HG03175 (cell line): ENCODE results near the gene XYLB.
A peak's percentile ranks its signal among the peaks of the same experiment; 100 is the strongest.
"Not testable (repeated sequence)": the region's sequence is repeated elsewhere in the genome, so short reads cannot be mapped to it uniquely, and the experiment has no call there.

ENCODE experiments used
- ATAC-seq: cut with Tn5 transposase; IDR thresholded peaks from one replicate; pipeline ENCODE4 v1.9.1; 2021; ENCODE audit warnings: mild to moderate bottlenecking, moderate library complexity; ENCODE audit not compliant: unreplicated experiment

Gene XYLB

DNA sequence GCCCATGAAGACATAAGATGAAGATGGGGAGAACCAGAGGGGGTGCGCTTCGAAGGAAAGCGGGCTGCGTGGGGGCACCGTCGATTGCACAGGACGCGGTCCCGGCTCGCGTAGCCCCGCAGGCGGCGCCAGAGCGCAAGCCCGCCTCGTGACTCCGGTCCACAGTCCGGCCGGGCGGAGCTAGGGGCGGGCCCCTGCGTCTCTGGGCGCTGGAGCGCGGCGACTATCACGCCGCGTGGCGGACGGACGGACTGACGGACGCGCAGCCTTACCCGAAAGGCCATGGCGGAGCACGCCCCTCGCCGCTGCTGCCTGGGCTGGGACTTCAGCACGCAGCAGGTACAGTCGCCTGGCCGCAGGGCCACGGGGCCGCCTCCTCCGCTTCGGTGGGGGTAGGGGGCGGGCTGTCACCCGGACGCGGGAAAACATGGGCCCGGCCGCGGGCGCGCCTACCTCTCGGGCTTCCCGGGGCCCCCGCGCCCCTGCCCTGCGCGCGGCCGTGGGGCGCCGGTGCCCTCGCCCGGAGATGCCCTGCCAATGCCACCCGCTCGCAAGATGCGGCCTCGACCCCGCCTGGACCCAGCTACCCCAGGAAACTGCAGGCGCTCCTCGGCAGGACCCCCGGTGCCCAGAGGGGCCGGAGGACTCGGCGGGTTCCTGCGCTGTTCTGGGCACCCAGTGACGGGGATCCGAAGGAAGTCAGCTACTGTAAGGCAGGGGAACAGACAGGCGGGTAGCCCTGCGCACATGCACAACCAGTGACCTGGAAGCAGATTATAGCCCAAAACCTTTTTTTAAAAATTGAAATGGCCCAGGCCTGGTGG, at the start of gene XYLB:
Gene XYLB (plus strand): TSS at position 199 of the 824 bp plus-strand sequence. CDS start 84 bp downstream, at position 283.
- ATAC-seq, result peak; percentile 98

DNA sequence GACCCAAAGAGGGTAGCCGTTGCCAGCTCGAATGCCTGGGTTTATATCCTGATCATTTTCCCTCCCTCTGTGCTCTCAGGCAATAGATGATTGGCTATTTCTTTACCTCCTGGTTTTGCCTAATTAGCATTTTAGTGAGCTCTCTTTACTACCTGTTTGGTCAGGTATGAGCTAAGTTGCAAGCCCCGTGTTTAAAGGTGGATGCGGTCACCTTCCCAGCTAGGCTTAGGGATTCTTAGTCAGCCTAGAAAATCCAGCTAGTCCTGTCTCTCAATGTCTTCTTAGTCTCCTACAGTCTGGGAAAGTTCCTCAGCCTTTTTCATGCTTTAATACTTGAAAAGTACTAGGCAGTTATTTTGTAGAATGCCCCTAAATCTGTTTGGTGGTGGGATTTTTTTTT, 49.5 kb upstream of the XYLB start:
- ATAC-seq, result not testable (repeated sequence)

DNA sequence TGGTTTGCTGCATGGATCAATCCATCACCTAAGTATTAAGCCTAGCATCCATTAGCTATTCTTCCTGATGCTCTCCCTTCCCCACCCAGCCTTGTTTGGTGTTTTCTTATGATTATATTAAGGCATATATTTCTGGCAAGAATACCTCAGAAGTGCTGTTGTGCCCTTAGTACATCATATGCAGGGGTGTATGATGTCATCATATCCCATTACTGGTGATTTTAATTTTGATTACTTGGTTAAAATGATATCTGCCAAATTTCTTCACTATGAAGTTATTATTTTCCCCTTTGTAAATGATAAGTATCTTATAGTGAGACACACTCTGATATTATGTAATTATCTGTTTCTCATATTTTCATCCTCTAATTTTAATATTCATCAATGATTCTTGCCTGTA, 49.0 kb upstream of the XYLB start:
- no peak for ATAC-seq

DNA sequence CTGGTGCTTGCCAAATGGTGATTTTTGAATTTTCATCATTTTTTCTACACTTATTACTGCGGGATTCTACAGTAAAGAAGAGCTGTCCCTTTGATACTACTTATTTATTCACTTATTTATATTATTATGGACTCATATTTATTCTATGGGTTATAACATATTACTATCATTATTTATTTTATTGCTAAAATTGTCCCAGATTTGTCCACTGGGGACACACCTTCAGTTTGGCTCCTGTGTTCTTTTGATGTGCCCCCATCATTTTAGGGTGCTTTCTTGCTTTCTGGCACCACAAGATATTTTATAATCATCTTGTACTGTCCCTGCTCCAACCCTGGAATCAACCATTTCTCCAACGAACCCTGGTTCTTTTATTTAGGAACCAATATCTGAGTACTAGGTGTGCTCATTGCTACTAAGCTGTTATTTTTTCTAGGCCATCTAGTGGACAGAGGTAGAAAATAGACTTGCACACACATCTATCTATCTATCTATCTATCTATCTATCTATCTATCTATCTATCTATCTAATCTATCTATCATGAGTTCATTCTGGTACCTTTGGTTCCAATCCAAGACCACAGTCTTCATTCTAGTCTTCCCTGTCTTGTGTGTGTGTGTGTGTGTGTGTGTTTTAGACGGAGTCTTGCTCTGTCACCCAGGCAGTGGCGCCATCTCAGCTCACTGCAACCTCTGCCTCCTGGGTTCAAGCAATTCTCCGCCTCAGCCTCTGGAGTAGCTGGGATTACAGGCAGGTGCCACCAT, 48.5 kb upstream of the XYLB start:
- ATAC-seq, result peak; percentile 70

DNA sequence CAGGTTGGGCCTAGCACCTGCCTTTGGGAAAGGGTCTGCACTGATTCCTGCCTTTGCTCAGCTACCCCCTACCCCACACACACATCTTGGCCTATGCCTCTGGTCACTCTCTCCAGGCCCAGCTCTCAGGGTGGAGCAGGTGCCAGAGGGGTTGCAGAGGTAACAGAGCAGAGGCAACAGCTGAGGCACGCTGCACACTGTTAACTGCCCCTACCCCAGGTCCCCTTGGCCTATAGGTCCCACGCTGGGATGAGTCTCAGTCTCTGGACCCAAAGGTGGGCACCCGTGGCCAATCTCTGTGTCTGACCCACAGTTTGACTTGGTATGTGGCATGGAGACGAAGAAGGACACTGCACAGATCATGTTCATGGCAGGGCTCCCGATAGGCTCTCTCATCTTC, 39.6 kb upstream of the XYLB start:
- no peak for ATAC-seq

DNA sequence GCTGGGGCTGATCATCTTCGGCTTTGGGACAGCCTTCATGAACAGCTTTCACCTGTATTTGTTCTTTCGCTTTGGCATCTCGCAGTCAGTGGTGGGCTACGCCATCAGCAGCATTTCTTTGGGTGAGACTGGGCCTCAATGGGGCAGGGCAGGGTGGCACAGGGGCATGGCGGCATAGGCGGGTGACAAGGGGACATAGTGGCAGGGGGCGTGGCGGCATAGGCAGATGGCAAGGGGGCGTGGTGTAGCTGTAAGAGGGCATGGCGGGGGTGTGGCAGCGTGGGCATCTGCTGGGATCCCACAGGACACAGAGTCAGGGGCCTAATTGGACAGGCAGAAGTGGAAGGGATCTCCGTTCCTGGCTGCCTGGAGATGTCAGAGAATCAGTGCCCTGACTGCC, 39.0 kb upstream of the XYLB start:
- no peak for ATAC-seq

DNA sequence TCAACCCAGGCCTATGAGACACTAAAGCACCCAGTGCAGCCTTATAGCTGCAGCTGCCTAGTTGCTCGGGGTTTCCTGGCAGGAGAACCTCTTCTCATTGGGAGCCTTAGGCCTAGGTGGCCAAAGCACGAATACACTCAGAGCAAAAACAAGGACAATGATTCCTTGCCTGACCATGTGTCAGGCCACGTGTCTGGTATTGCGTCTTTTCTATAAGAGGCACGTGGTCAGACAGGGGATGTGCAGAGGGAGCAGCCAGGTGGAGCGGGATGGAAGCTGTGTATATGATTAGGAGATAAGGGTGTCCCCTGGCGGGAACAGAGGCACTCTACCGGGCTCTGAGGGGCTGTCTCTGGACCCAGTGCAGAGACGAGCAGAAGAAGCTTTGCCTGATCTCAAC, 38.1 kb upstream of the XYLB start:
- ATAC-seq, result no peak

DNA sequence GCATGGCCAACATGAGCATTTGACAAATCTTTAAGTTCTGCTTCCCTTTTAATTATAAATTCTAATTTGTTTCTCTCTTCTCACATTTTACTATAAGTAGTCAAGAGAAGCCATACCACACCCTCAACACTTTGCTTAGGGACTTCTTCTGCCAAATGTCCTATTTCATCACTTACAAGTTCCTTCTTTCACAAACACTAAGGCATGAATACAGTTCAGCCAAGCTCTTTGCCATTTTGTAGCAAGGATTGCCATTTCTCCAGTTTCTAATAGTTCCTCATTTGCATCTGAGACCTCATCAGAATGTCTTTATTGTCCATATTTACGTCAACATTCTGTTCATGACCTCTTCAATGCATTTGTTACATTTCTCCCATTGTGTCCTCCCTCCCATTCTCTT, 35.1 kb upstream of the XYLB start:
- no peak for ATAC-seq

DNA sequence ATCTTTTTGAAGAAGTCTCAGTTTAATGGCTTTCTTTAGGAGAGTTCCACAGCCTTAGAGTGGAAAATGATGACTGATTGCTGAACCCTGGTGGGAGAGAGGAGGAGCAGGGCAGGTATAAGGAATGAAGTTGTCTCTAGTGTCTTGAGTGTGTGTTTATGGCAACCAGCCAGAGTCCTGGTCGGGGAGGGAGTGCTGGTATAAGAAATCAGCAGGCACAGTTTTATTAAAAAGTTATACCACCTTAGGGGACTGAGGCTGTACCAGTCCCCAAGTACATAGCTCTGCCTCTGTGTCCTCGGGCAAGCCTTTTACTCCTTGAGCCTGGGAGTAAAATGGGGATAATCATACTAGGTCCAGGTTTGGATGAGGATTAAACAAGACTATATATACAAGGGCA, 34.6 kb upstream of the XYLB start:
- ATAC-seq, result no peak

DNA sequence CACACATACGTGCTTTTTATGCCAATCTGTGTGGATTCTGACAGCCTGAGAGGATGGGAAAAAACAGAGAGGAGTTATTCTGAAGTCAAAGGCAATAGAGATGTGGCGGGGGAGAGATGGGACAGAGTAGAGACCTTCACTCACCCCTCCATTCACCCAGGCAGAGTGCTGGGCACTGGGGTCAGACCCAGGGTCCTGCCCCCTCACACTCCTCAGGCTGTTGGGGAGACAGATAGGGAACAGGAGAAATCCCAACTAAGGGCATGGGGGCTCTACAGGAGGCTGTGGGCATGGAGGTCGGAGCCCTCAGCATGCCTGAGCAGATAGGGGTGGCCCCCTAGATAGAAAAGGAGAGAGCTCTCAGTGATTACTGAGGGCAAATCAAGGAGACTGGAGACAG, 34.2 kb upstream of the XYLB start:
- no peak for ATAC-seq

DNA sequence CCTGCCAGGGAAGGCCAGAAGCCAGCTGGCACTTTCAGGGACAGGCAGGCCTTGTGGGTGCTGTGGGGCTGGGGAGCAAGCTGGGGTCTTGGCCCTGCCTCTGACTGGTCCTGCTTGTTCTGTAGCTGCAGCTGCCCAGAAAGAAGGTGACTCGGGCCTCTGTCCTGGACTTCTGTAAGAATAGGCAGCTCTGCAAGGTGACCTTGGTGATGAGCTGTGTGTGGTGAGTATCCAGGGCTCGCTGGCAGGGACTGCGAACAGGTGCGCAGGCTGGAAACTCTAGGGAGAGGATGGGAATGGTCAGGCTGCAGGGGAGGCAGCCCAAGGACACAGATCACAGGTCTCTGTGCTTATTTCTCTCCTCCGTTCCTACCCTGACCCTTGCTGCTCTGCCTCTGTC, 33.3 kb upstream of the XYLB start:
- ATAC-seq, result no peak

DNA sequence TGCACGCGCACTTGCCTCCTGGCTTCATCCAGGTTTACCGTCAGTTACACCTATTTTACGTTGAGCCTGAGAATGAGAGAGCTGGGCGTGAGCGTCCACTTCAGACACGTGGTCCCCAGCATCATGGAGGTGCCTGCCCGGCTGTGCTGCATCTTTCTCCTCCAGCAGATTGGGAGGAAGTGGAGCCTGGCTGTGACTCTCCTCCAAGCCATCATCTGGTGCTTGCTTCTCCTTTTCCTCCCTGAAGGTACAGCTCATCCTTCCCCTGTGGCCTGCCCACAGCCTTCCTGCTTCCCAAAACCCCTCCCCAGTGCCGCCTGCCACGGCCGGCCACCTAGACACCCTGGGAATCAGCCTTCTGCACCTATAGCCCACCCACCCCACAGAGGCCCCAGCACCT, 32.9 kb upstream of the XYLB start:
- ATAC-seq, result no peak

DNA sequence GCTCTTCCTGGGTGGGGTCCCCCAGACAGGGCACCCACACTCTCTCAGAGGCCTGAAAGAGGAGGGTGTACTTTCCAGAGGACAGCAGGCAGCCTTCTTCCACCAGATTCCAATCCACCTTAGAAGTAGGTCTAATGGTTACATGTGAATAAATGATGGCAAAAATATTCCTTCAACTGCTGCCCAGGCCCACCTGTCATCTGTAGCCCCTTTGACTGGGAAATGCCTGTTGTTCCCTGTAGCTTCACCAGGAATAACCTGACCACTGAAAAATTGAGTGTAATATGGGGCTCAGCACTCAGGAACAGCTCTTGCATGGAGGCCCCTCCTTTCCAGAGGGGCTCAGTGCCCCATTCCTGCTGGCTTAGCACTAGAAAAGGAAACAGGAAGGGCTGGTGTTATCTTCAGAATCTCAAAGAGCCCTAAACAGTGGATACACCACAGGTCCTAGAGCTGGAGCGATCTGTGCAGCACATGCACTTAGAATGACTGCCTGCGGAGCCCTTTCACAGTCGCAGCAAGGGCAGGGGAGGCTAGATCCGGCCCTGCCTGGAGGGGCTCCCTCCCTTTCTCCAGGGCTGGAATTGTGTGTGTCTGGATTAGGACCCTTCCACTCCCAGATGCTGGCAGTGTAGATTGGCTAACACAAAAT, 32.3 kb upstream of the XYLB start:
- ATAC-seq, result no peak

DNA sequence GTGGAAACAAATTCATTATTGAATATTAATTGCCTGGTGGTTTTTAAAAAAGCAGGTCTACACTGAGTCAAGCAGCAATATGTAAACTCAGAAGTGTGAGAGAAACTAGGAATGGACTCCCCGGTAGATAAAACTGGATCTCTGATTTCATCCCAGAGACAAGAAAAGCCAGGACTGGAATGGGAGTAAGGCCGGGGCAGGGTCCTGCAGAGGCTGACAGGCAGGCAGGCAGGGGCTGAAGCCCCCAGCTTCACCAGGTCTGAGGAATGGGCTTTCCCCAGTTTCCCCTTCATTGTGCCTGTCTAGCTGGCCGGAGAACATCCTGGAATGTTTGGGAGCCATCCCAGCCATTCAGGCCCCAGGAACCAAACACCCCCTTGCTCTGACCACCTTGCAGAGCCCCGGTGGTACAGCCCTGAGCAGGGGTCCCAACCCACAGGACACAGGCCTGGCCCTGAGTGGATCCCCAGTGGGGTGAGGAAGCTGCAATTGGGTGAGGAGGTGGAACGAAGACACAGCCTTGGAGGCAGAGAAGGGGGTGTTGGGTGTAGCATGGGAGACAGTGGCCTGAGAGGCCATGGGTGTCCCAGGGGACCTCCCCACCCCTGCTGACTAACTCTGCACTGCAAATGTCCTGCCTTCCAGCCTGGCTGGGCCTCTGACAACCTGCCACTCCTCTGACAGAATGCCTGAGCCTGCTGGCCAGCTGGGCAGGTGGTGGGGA, 31.7 kb upstream of the XYLB start:
- no peak for ATAC-seq

DNA sequence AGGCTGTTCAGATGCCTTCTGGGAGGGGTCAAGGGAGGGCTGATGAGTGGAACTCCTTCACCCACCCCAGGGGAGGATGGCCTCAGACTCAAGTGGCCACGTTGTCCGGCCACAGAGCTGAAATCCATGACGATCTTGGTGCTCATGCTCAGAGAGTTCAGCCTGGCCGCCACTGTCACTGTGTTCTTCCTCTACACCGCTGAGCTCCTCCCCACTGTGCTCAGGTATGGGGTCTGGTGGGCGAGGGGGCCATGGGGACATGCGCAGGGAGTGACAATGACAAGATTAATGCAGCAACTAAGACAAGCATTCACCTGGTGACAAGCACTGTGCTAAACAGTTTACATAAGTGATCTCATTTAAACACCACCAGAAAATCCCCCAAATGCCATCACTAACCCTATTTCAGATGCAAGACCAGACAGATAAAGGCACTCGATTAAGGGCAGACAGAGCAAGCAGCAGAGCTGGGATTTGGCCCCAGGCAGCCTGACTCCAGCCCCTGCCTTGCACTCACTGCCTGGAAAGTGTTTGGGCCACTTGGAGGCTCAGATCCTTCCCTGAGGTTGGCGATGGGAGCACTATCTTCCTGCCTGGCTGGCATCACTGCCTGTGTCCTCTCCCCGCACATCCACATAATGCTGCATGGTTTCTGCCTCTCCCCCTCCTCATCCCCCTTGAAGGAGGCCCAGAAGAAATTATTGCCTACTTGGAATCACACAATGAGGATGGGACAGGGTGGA, 30.9 kb upstream of the XYLB start:
- ATAC-seq, result no peak

DNA sequence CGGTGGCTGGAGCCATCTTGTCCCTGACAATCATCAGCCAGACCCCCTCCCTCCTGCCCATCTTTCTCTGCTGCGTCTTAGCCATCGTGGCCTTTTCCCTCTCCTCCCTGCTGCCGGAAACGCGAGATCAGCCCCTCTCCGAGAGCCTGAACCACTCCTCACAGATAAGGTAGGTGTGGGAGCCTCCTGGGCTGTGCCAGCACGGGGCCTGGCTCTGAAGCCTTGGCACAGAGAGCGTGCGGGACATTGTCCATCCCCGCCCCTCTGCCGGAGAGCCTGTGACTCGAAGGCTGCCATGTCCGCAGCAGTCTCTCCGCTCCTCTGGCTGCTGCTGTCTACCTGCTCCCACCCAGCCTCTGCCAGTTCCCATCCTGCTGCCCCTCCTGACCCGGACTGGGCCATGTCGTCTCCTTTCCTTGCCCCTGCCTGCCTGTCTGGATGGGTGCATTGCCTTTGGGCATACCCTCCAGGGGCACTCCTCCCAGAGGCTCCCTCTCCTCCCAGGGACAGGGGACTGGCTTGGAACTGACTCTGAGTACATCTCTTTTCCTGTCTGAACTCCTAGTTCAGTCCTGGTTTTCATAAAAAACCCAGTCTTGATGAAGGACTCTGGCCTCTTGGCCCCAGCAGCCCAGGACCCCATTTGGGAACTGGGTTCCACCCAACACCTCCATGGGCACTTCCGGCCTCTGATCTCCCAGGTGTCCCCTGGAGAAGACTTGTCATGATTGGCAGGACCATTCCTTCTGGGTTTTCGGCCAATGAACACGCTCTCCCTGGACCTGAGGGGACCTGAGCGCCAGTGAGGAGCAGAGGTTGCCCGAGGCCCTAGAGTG, 30.0 kb upstream of the XYLB start:
- ATAC-seq, result no peak

DNA sequence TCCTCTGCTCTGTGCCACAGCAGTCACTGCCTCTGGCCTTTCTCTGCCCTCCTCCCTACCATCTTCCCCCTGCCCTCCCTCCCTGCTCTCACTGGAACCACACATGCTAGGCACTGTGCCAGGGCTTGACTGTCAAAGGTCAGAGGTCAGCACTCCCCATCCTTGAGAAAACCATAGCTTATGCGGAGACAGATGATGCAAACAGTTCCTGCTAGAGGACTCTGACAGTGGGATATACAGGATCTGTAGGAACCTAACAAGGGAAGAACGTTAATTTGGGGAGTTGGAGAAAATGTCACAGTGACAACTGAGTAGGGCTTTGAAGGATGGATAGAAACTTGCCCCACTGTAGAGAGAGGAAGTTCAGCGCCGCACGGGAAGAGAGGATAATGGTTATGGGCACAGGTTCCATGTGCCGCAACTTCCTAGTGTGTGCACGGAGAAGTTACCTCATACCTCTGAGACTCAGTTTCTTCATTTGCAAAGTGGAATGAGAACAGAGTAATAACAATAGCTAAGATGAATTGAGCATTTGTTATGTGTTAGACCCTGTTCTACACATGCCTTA, 29.3 kb upstream of the XYLB start:
- ATAC-seq, result no peak

DNA sequence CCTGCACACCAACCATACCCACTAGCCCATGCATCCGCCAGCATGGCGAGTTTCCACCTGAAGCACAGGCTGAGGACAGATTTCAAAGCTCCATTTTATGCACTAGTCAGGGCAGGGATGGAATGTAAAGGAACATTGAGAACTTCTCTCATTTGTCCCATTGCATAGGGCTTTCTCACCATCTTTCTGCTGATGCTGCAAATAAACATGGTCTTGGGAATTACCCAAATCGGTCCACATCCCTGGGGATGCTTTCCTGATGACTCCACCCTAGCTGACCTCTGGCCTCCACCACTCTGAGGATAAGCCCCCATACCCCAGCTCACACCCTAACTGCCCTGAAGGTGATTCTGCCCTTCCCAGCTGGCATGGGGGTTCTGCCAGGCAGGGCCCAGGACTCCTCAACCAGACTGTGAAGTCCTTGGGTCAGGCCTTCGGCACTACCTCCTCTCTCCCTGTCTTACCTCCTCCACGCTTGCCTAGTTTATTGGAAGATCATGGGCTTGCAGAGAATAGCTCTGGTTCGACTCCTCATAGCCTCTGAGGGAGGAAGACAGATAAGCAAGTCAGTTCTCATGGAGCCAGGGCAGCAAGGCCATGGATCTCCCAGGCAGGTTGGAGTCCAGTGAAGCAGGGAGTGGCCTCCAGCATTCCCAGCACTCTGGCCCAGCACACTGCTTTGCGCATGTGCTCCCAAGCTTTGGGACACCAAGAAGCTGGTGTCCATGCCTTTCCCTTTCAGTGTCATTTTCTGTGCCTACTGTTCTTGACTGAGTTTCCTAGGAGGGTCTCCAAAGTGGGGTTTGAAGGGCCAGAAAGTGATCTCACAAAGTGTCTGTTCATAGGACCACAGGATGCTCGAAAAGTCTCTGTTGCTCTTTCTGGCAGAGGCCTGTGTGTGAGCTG, 27.6 kb upstream of the XYLB start:
- no peak for ATAC-seq
